ENCODE results near the gene RANBP9. TPM values are rescaled to one million over a fixed set of nuclear protein-coding genes. Genes with fewer than 3 reads are reported as not detected.

The RANBP9 gene
- total RNA-seq, 2 donors from 2014 or later: 14.3 to 26.7 TPM

- Histone ChIP-seq H3K4me3 (no peak overlapping the region), H3K4me1 (peaks cover 5% of the 10 kb centered on the region), H3K27me3 (no peaks in the 10 kb centered on the region), H3K27ac (no peak overlapping the region), H3K36me3 (replicated peaks in 1 of 2; ENCODE audit: insufficient read depth in 1 of 2, low read depth in 2 of 2) (no peaks in the 10 kb centered on the region), H3K9me3 (no peaks in the 10 kb centered on the region)
- ATAC-seq (no peak), DNase-seq (no peak)
- intact Hi-C loops (cut with DNase I): no loop called here
- TF ChIP-seq POLR2A (IDR thresholded peaks at IDR 0.05) (no peak), CTCF (IDR thresholded peaks at IDR 0.05) (no peak)
- WGBS, 2 donors: 89 to 90% methylated on average over 6 of the region's 6 CpGs
These were observed 117.9 kb downstream of the RANBP9 start for GRCh38 chr6:13593720-13594119.

- 86 to 94% methylated on average over 6 of the region's 6 CpGs for WGBS, 2 donors
- ATAC-seq: no peak
- Histone ChIP-seq H3K4me1 (peaks cover 5% of the 10 kb centered on the region), H3K4me3 (no peak overlapping the region), H3K27ac (no peak overlapping the region), H3K27me3 (no peaks in the 10 kb centered on the region), H3K9me3 (no peaks in the 10 kb centered on the region), H3K36me3 (replicated peaks in 1 of 2; ENCODE audit: insufficient read depth in 1 of 2, low read depth in 2 of 2) (peaks cover 0 to under 1% of the 10 kb centered on the region in 2 donors)
- no peak for TF ChIP-seq CTCF (IDR thresholded peaks at IDR 0.05)
- no peak for TF ChIP-seq POLR2A (IDR thresholded peaks at IDR 0.05)
- DNase-seq: no peak
- intact Hi-C loops (cut with DNase I): no loop called here
These were observed 118.5 kb downstream of the RANBP9 start for GRCh38 chr6:13593103-13593502.

- no peak for ATAC-seq
- intact Hi-C loops (cut with DNase I): no loop called here
- Histone ChIP-seq H3K4me3 (no peak overlapping the region), H3K4me1 (peaks cover 5% of the 10 kb centered on the region), H3K27ac (no peak overlapping the region), H3K9me3 (no peaks in the 10 kb centered on the region), H3K27me3 (no peaks in the 10 kb centered on the region), H3K36me3 (replicated peaks in 1 of 2; ENCODE audit: insufficient read depth in 1 of 2, low read depth in 2 of 2) (peaks cover 0 to 4% of the 10 kb centered on the region in 2 donors)
- DNase-seq: no peak
- 90 to 96% methylated on average over 19 to 21 of the region's 21 CpGs for WGBS, 2 donors
- TF ChIP-seq POLR2A (IDR thresholded peaks at IDR 0.05) (no peak), CTCF (IDR thresholded peaks at IDR 0.05) (no peak)
These were observed 120.3 kb downstream of the RANBP9 start for GRCh38 chr6:13591205-13591921.

- DNase-seq (no peak), ATAC-seq (no peak)
- Histone ChIP-seq H3K27me3 (no peaks in the 10 kb centered on the region), H3K27ac (no peak overlapping the region), H3K9me3 (no peaks in the 10 kb centered on the region), H3K4me1 (peaks cover 5% of the 10 kb centered on the region), H3K36me3 (replicated peaks in 1 of 2; ENCODE audit: insufficient read depth in 1 of 2, low read depth in 2 of 2) (peaks cover 0 to 4% of the 10 kb centered on the region in 2 donors), H3K4me3 (no peak overlapping the region)
- TF ChIP-seq POLR2A (IDR thresholded peaks at IDR 0.05) (no peak), CTCF (IDR thresholded peaks at IDR 0.05) (no peak)
- 45 to 76% methylated on average over 1 of the region's 1 CpG for WGBS, 2 donors
- intact Hi-C loops (cut with DNase I): no loop called here
These were observed 121.0 kb downstream of the RANBP9 start for GRCh38 chr6:13590574-13591153.

- H3K27me3 ChIP-seq: no peaks in the 10 kb centered on the region
- H3K9me3 ChIP-seq: no peaks in the 10 kb centered on the region
- H3K27ac ChIP-seq: no peak overlapping the region
- TF ChIP-seq CTCF (IDR thresholded peaks at IDR 0.05) (no peak), POLR2A (IDR thresholded peaks at IDR 0.05) (no peak)
- intact Hi-C loops (cut with DNase I): no loop called here
- ATAC-seq: no peak
- DNase-seq: no peak
- no peak overlapping the region for H3K4me3 ChIP-seq
- peaks cover 2% of the 10 kb centered on the region for H3K4me1 ChIP-seq
- 92% methylated on average over 9 of the region's 9 CpGs for WGBS, 2 donors
- peaks cover 0 to 4% of the 10 kb centered on the region in 2 donors for H3K36me3 ChIP-seq (replicated peaks in 1 of 2; ENCODE audit: insufficient read depth in 1 of 2, low read depth in 2 of 2)
These were observed 121.8 kb downstream of the RANBP9 start for GRCh38 chr6:13589801-13590200.

Data from body of pancreas (tissue), 4 donors.